ENCODE measurements around the gene SS18L1.

The SS18L1 gene

GRCh38 chr20:62170536-62170935, 27.0 kb downstream of the SS18L1 start:
- no peak overlapping the region for H3K4me3 ChIP-seq (ENCODE audit: control insufficient read depth, low read depth, low read length)
- TF ChIP-seq CTCF (conservative IDR thresholded peaks at IDR 0.05; ENCODE audit: control insufficient read depth, insufficient read depth, low read depth, low read length), result no peak
- no peak for DNase-seq (ENCODE audit: low read depth)

- H3K4me3 ChIP-seq (ENCODE audit: control insufficient read depth, low read depth, low read length), result no peak overlapping the region
- TF ChIP-seq CTCF (conservative IDR thresholded peaks at IDR 0.05; ENCODE audit: control insufficient read depth, insufficient read depth, low read depth, low read length), result no peak
- DNase-seq (ENCODE audit: low read depth), result no peak
These were observed 27.7 kb downstream of the SS18L1 start for GRCh38 chr20:62171245-62171644.

- DNase-seq (ENCODE audit: low read depth), result no peak
- H3K4me3 ChIP-seq (ENCODE audit: control insufficient read depth, low read depth, low read length), result no peak overlapping the region
- TF ChIP-seq CTCF (conservative IDR thresholded peaks at IDR 0.05; ENCODE audit: control insufficient read depth, insufficient read depth, low read depth, low read length), result no peak
These were observed 29.1 kb downstream of the SS18L1 start for GRCh38 chr20:62172666-62173065.

- no peak for TF ChIP-seq CTCF (conservative IDR thresholded peaks at IDR 0.05; ENCODE audit: control insufficient read depth, insufficient read depth, low read depth, low read length)
- H3K4me3 ChIP-seq (ENCODE audit: control insufficient read depth, low read depth, low read length), result no peak overlapping the region
- no peak for DNase-seq (ENCODE audit: low read depth)
These were observed 30.6 kb downstream of the SS18L1 start for GRCh38 chr20:62174021-62174804.

- no peak for DNase-seq (ENCODE audit: low read depth)
- H3K4me3 ChIP-seq (ENCODE audit: control insufficient read depth, low read depth, low read length), result no peak overlapping the region
- no peak for TF ChIP-seq CTCF (conservative IDR thresholded peaks at IDR 0.05; ENCODE audit: control insufficient read depth, insufficient read depth, low read depth, low read length)
These were observed 31.5 kb downstream of the SS18L1 start for GRCh38 chr20:62174870-62175624.

GRCh38 chr20:62175711-62176110, 32.1 kb downstream of the SS18L1 start:
- DNase-seq (ENCODE audit: low read depth), result no peak
- TF ChIP-seq CTCF (conservative IDR thresholded peaks at IDR 0.05; ENCODE audit: control insufficient read depth, insufficient read depth, low read depth, low read length), result no peak
- no peak overlapping the region for H3K4me3 ChIP-seq (ENCODE audit: control insufficient read depth, low read depth, low read length)

Data from fibroblast of mammary gland (primary cell).